HG03521 (cell line): Measurements from ENCODE around the gene TMEM266.

Source experiments
- ATAC-seq: cut with Tn5 transposase; IDR thresholded peaks from one replicate; pipeline ENCODE4 v1.9.1; 2021; ENCODE audit warnings: mild to moderate bottlenecking, moderate library complexity; ENCODE audit not compliant: unreplicated experiment

TMEM266 gene

DNA sequence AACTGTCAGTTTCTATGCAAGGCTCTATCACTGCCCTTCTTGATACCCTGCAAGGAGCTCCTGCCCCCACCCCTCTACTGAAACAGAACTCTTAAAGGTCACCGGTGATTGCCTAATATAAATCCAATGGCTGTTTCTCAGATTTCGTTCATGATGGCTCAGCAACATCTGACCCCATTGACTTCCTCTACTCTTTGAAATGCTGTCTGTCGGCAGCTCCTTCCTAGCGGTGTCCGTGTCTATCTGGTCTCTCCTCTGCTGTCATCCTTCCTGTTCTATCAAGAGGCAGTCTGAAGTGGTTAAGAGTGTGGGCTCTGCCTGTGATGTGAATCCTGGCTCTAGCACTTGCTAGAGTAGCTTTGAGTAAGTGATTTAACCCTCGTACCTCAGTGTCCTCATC lies 5.5 kb downstream of the TMEM266 start:
- no peak for ATAC-seq

DNA sequence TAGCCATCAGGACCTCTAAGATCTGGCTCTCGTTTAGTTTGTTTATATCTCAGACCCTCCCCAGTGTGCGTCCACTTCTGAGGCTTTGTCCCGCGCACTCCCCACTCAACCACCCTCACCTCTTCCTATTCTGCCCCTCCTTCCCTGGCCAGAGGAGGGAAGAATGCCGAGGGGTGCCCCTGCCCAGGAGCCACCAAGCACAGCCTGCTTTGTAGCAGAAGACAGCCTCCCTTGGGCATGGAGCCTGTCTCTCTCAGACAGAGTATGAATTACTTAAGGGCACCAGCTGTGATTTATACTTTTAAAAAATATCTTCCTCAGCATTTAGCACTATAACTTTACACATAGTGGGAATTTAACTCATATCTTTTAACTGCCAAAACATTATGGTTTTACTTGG lies 6.0 kb downstream of the TMEM266 start:
- ATAC-seq = no peak

DNA sequence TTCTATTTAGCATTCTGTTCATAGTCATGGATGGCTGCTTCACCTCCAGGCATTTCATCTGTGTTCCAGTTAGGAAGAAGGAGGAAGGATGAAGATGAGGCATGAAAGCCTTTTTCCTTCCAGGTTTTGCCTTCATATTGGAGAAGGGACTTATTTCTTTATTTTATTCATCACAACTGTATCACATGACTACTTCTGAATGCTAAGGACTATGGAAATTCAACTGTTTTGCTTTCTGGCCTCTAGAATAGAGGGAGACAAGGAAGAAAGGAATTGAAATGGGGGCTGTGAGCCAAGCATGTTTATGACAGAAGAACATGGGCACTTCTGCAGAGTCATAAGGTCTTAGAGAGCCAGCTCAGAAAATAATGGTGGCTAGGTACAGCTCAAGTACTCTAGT lies 10.4 kb downstream of the TMEM266 start:
- no peak for ATAC-seq

- ATAC-seq = no peak
Observed at GRCh38 chr15:76070921-76071635, 11.3 kb downstream of the TMEM266 start.

DNA sequence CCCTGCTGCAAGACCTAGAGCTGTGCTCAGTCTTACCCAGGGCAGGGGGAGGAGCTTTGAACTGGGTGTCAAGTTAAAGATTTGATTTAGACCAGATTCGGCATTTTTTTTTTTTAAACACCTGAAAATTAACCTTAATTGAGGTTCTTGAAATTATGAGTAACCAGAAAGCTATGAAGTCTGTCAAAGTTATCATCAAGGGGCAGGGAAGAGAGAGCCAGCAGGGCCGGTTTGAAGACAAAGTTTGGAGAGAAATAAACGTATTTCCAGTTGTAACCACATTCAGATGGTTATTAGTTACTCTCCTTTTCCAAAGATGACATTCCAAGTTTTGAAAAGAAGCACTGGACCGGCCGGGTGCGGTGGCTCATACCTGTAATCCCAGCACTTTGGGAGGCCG lies 12.0 kb downstream of the TMEM266 start:
- ATAC-seq = no peak

- ATAC-seq = no peak
Observed at GRCh38 chr15:76073554-76073953, 13.8 kb downstream of the TMEM266 start.

- no peak for ATAC-seq
Observed at GRCh38 chr15:76075046-76075445, 15.3 kb downstream of the TMEM266 start.

DNA sequence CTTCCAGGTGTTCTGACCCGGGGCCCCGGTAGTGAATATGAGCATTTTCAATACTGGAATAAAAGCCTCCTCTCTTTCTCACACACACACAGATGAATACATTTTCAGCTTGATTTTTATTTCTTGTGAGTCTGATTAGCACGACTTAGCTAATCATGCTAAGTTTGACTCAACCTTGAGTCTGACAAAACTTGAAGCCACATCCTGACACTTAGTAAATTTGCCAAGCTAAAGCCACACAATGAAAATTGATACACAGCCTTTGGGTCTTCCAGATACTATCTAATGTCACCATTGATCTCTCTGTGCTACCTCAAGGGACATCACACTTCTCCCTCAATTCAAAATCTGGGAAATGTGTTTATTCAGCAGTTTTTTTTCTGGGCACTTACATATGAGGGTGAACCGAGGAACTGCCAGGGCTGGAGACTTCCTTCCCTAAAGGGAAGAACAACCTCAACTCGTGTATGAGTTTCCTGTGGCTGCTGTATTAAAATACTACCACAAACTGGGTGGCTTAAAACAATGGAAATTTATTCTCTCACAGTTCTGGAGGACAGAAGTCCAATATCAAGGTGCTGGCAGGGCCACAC lies 18.6 kb downstream of the TMEM266 start:
- no peak for ATAC-seq

- ATAC-seq = no peak
Observed at GRCh38 chr15:76084256-76084655, 24.5 kb downstream of the TMEM266 start.

- ATAC-seq = no peak
Observed at GRCh38 chr15:76098685-76099084, 38.9 kb downstream of the TMEM266 start.

- no peak for ATAC-seq
Observed at GRCh38 chr15:76099388-76099787, 39.6 kb downstream of the TMEM266 start.

- no peak for ATAC-seq
Observed at GRCh38 chr15:76100361-76100760, 40.6 kb downstream of the TMEM266 start.

- no peak for ATAC-seq
Observed at GRCh38 chr15:76101655-76102054, 41.9 kb downstream of the TMEM266 start.

DNA sequence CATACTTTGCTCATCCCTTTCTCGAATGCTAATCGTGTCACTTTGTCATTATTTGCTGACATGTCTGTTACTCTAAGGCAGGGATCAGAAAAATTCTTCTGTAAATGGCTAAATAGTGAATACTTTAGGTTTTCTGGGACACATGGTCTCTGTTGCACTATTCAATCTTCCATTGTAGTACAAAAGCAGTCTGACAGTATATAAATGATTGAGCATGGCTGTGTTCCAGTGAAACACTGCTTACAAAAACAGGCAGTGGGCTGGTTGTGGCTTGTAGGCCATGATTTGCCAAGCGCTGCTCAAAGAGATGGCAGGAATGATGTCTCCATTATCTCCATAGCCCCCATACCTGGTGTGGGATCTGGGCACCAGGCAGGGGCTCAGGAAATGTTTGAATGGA lies 45.6 kb downstream of the TMEM266 start:
- no peak for ATAC-seq

DNA sequence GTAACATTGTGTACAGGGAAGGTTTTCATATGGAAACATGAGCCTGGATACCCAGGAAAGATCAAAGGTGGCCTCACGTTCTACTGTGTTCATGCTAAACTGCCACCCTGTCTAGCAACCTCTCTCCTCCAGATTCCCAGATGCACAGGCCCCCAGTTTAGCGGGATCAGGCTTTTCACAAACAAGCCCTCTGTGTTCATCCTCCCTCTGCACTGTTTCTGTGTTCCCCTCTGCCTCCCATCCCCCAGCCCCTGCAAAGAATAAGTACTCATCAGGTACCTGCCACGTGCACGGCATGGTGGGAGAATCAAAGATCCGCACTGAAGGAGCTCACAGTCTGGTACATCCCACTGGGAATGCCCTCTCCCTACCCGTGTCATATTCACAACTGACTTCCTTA lies 46.1 kb downstream of the TMEM266 start:
- no peak for ATAC-seq

GRCh38 chr15:76107169-76107568 lies 47.4 kb downstream of the TMEM266 start:
- ATAC-seq = no peak

DNA sequence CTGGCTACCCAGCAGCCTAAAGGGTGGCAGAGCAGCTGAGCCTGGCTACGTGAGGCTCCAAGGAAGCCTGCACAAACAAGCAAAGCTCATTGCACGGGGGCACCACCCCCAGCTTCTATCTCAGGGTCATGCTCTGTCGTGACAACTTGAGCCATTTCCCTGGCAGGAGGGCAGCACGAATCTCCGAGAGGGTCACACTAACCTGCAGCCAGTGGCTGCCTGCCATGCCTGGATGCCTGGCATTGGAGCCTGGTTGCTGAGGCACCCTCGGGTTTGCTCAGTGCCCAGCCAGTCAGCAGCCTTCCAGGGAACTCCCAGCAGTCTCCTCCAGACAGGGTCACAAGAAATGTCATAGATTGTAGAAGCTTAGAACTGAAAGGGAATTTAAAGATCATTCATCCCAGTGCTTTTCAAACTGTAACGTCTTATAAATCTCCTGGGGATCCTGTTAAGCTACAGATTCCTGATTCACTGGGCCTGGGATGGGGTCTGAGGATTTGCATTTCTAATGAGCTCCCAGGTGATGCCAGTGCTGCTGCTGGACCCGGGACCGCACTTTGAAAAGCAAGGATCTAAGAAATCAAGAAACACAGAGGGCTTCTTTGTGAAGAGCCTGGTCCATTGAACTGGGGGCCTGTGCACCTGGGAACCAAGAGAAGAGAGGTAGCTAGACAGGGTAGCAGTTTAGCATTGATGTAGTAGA lies 48.4 kb downstream of the TMEM266 start:
- no peak for ATAC-seq

DNA sequence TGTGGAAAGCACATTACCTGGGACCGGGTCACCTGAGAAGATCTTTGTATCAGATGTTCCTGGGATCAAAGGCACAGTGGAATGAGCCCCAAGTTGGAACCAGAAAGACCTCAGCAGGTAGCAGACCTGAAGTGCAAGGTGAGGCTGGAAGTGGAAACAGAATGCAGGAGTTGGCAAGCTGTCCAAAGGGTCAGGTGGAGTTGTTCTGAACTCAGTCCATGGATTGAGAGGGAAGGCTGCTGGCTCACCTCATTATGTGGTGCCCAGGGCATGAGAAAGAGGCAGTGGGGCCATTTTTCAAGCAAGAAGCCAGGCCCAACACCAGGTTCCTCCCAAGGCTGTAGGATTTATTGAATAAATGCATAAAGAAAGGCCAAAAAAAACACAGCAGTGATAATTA lies 49.3 kb downstream of the TMEM266 start:
- ATAC-seq = no peak

GRCh38 chr15:76114561-76114960 lies 54.8 kb downstream of the TMEM266 start:
- no peak for ATAC-seq

DNA sequence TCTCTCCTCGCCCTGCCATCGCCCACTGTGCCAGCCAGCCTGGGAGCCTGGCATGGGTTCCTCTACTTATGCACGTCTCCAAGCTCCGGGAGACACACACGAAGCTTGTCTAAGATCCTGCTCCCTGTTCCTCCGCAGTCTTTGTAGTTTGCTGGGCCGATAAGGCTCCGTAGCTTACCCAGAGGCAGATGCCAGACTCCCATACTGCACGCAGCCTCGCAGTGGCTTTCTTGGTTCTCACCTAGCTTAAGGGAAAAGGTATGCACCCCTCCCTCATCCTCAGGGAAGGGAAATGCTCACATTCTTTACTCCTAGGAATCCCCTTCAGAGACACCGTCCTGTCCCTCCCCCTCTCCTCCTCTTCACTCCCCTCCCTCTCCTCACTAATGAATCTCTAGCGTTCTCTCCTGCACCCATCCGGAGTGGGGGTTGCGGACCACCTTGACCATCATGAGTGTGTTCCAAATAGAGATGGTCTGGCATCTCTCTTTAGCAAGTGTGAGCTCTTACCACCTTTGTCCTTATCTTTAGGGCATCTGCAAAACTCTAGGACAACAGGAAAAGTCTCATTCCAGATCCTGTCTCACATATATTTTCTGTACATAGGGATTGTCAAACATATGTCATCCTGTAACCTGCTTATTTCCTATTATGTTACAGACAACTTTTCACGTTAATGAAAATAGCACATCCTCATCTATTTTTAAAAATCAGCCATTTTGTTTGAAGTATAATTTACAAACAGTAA lies 56.5 kb downstream of the TMEM266 start:
- ATAC-seq = no peak

DNA sequence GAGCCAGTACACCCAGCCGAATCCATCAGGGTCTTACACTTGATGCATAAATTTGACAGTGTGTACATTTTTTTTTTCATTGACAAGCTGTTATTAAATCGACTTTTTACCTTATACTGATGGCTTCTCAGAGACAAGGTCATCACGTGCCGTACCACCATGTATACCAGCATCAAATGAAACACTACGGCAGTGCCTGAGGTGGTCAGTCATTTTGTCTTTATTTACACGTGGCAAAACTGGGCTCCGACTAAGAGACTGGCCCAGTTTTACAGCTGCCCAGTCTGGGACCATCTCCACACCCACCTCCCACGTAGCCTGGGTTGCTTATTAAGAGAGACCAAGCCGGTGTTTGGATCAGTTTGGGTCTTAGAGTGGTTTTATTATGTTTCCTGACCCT lies 57.4 kb downstream of the TMEM266 start:
- no peak for ATAC-seq

DNA sequence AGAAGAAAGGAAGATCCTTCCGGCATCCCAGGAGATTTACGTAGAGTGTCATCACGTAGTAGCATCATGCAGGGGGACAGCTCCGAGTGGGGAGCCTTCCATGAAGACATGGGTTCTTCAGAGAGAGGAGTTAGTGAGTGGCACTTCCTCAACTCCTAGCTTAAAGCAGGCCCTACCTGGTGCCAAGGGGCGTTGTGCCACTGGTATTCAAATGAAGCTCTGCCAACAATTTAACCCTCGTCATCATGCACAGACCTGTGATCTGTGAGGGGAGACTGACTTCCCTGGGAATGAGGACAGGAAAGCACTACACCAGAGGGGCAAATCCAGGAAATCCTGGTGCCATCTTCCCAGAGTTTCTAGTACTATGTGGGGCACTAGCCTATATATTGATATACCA lies 59.0 kb downstream of the TMEM266 start:
- no peak for ATAC-seq
